ENCODE results near the gene VGF.

Gene VGF

GRCh38 chr7:101165075-101165957 lies at the start of gene VGF:
TSS of gene VGF (minus strand) at chr7:101165569. CDS start at chr7:101164843, 726 bp downstream.
- TF ChIP-seq, protein P1, sequence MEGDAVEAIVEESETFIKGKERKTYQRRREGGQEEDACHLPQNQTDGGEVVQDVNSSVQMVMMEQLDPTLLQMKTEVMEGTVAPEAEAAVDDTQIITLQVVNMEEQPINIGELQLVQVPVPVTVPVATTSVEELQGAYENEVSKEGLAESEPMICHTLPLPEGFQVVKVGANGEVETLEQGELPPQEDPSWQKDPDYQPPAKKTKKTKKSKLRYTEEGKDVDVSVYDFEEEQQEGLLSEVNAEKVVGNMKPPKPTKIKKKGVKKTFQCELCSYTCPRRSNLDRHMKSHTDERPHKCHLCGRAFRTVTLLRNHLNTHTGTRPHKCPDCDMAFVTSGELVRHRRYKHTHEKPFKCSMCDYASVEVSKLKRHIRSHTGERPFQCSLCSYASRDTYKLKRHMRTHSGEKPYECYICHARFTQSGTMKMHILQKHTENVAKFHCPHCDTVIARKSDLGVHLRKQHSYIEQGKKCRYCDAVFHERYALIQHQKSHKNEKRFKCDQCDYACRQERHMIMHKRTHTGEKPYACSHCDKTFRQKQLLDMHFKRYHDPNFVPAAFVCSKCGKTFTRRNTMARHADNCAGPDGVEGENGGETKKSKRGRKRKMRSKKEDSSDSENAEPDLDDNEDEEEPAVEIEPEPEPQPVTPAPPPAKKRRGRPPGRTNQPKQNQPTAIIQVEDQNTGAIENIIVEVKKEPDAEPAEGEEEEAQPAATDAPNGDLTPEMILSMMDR (IDR thresholded peaks at IDR 0.05), result no peak
- no peak for TF ChIP-seq ZFX (IDR thresholded peaks at IDR 0.05; ENCODE audit: borderline replicate concordance)

DNA sequence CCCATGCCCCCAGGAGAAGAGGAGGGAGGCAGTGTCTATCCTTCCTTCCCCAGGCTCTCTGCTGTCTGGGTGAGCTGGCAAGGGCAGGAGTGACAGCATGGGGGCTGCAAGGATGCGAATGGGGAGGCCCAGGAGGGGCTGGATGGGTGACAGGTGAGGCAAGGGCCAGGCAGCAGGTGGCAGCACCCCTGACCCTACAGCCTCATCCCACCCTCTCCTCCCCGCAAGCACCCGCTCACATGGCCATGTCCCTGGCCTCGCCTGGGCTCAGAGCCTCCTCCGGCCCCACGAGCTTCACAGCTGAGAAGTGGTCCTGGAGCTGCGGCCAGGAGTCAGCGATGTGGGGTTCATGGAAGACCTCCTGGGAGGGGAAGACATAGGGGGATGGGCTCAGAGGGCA lies 46.6 kb upstream of the VGF start:
- H3K27ac ChIP-seq, result no peak overlapping the region
- TF ChIP-seq ZFX (IDR thresholded peaks at IDR 0.05; ENCODE audit: borderline replicate concordance), result no peak

More at GRCh38 chr7:101165075-101165957, at the start of gene VGF:
- H3K27ac ChIP-seq, result peak within 1 kb of the TSS; percentile 100

DNA sequence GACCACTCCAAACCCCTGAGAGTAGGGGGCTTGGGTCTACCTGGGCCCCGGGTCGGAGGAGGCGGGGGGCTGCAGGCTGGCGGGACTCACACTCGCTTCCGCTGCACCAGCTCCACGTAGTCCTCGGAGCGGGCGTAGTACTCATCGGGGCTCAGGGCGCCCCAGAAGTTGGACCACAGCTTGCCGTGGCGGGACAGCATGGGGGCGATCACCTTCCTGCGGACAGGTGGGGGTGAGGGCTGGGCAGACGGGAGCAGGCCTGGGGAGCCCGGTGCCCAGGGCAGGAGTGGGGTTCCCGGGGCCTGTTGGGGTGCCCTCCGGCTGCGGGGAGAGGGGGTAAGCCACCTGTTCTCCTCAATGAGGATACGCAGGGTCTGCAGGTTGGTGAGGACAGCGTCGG lies 46.1 kb upstream of the VGF start:
- TF ChIP-seq ZFX (IDR thresholded peaks at IDR 0.05; ENCODE audit: borderline replicate concordance), result no peak
- TF ChIP-seq, protein P1 (IDR thresholded peaks at IDR 0.05), result no peak
- no peak overlapping the region for H3K27ac ChIP-seq

DNA sequence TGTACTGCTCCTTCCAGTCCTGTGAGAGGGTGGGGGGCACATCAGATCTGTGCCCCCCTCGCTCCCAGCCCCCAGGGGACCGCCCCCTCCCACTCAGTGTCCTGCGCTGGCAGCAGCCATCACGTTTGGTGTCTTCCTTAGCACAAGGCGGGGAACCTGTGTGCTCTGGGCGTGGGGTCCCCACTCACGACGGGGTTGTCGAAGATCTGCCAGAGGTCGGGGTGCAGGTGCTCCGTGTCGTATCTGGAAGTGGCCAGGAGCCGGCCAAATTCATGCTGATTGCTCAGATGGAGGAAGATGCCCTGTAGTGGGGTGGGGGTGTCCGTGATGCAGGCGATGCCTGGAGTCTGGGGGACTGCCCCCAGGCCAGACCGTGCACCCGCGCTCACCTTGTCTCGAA lies 44.8 kb upstream of the VGF start:
- TF ChIP-seq, protein P1 (IDR thresholded peaks at IDR 0.05), result no peak
- no peak for TF ChIP-seq ZFX (IDR thresholded peaks at IDR 0.05; ENCODE audit: borderline replicate concordance)
- H3K27ac ChIP-seq, result no peak overlapping the region

- no peak overlapping the region for H3K27ac ChIP-seq
- TF ChIP-seq, protein P1 (IDR thresholded peaks at IDR 0.05), result no peak
Measured at GRCh38 chr7:101208794-101209193, 43.4 kb upstream of the VGF start.

GRCh38 chr7:101207459-101207858 lies 42.1 kb upstream of the VGF start:
- no peak for TF ChIP-seq ZFX (IDR thresholded peaks at IDR 0.05; ENCODE audit: borderline replicate concordance)
- TF ChIP-seq, protein P1 (IDR thresholded peaks at IDR 0.05), result no peak
- 0 out of 2 replicates have a peak overlapping the region, but pooled peaks have one; percentile 13 for H3K27ac ChIP-seq

DNA sequence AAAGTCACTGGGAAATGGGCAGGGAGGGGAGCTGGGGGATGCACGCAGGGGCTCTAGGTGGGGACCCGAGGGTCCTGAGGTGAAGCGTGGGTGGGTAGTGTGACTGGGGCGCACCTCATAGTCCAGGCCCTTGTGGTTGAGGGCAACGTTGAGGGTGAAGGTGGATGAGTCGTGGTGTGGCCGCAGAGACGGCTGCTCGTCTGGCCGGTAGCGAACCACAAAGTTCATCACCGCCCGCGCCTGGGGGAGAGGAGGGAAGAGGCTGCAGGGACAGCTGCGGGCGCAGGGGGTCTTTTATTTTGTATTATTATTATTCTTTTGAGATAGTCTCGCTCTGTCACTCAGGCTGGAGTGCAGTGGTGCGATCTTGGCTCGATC lies 41.3 kb upstream of the VGF start:
- H3K27ac ChIP-seq, result no peak overlapping the region
- TF ChIP-seq ZFX (IDR thresholded peaks at IDR 0.05; ENCODE audit: borderline replicate concordance), result no peak
- TF ChIP-seq, protein P1 (IDR thresholded peaks at IDR 0.05), result no peak
